K562 (cell line): ENCODE measurements around the gene ZNF641. TPM values are rescaled to one million over a fixed set of nuclear protein-coding genes. Genes with fewer than 3 reads are reported as not detected.
A peak's percentile ranks its signal among the peaks of the same experiment; 100 is the strongest.

Source experiments
- ATF7 ChIP-seq: fragments of 450-650 bp; IDR thresholded peaks from 2 replicates; pipeline ENCODE4 v1.7.1; 2014; ENCODE audit warnings: mild to moderate bottlenecking, moderate library complexity
- BACH1 ChIP-seq: fragments of 200-800 bp; sonication (Bioruptor generic); IDR thresholded peaks from 2 replicates; pipeline ENCODE4 v1.6.1; 2016; ENCODE audit warnings: missing genetic modification characterization, missing compliant biosample characterization
- CBX1 ChIP-seq: sonication (generic); IDR thresholded peaks from 2 replicates; pipeline ENCODE4 v1.6.1; 2016; ENCODE audit warnings: antibody characterized with exemption, low read depth, mild to moderate bottlenecking
- ETV5 ChIP-seq: sonication (generic); formaldehyde crosslinking; IDR thresholded peaks from 2 replicates; pipeline ENCODE4 v1.4.0; 2020; ENCODE audit warnings: low read depth, mild to moderate bottlenecking, missing genetic modification reagents
- GATAD2A ChIP-seq: fragments of 450-650 bp; IDR thresholded peaks from 2 replicates; pipeline ENCODE4 v1.6.1; 2017
- KLF16 ChIP-seq: IDR thresholded peaks from 2 replicates; pipeline ENCODE4 v1.6.1; 2016; ENCODE audit warnings: antibody characterized with exemption
- LEF1 ChIP-seq: fragments of 450-650 bp; IDR thresholded peaks from 2 replicates; pipeline ENCODE4 v1.6.1; 2016; ENCODE audit warnings: mild to moderate bottlenecking
- MTA3 ChIP-seq: fragments of 450-650 bp; formaldehyde crosslinking; IDR thresholded peaks from 2 replicates; pipeline ENCODE4 v1.6.1; 2017; ENCODE audit warnings: mild to moderate bottlenecking, borderline replicate concordance
- RAD51 ChIP-seq: fragments of 450-650 bp; IDR thresholded peaks from 2 replicates; pipeline ENCODE4 v1.7.1; 2016; ENCODE audit warnings: low read depth, mild to moderate bottlenecking, borderline replicate concordance
- RBBP5 ChIP-seq: fragments of 200-600 bp; sonication (generic); IDR thresholded peaks from 2 replicates; pipeline ENCODE4 v1.6.1; 2012; ENCODE audit warnings: borderline replicate concordance, mild to moderate bottlenecking, low read length, control low read depth, inconsistent platforms; ENCODE audit not compliant: insufficient read depth, poor library complexity, severe bottlenecking
- SIRT6 ChIP-seq: IDR thresholded peaks from one replicate; pipeline ENCODE4 v1.6.1; 2012; ENCODE audit warnings: low read depth, mild to moderate bottlenecking, control low read depth, inconsistent platforms, low read length, moderate library complexity
- TCF7 ChIP-seq: sonication (generic); IDR thresholded peaks from 2 replicates; pipeline ENCODE4 v1.6.1; 2016; ENCODE audit warnings: antibody characterized with exemption, borderline replicate concordance
- TCFL5 ChIP-seq: fragments of 250-450 bp; sonication (Bioruptor Pico); conservative IDR thresholded peaks from 2 replicates; pipeline ENCODE4 v1.6.1; 2021; ENCODE audit warnings: mild to moderate bottlenecking, moderate library complexity, matching md5 sums
- ZFX ChIP-seq: sonication (generic); formaldehyde crosslinking; IDR thresholded peaks from 2 replicates; pipeline ENCODE4 v1.8.0; 2022; ENCODE audit warnings: mild to moderate bottlenecking, missing genetic modification reagents, moderate library complexity
- ZNF175 ChIP-seq: fragments of 200-800 bp; sonication (Bioruptor generic); IDR thresholded peaks from 2 replicates; pipeline ENCODE4 v1.6.1; 2016; ENCODE audit warnings: low read depth, mild to moderate bottlenecking, missing genetic modification characterization, missing compliant biosample characterization
- ZNF263 ChIP-seq: sonication (generic); formaldehyde crosslinking; IDR thresholded peaks from 2 replicates; pipeline ENCODE4 v1.8.0; 2022; ENCODE audit warnings: mild to moderate bottlenecking, missing genetic modification reagents, borderline replicate concordance
- ZNF311 ChIP-seq: fragments of 250-450 bp; sonication (Bioruptor Pico); IDR thresholded peaks from 2 replicates; pipeline ENCODE4 v1.4.0; 2020; ENCODE audit warnings: mild to moderate bottlenecking, moderate library complexity
- polyA plus RNA-seq, 8 experiments: library from polyadenylated mRNA; depleted of rRNA in 4 of 8; stranded (reverse) in 5 of 8; unstranded in 3 of 8; fragments of >200 nt; fragmentation: Nextera tagmentation in 2 of 8; fragmentation: Illumina TruSeq in 1 of 8; extraction: Ambion mirVana in 2 of 8; extraction: Trizol in 1 of 8; gene quantifications; 2 replicates each; pipeline versions ENCODE4 v1.2.1 to v1.2.3, GENCODE V29; 2011 to 2014; ENCODE audit warnings: inconsistent platforms in 1 of 8, missing spikeins in 1 of 8
- total RNA-seq, 7 experiments: library from RNA; depleted of rRNA in 6 of 7; stranded (reverse); fragments of >200 nt in 6 of 7; fragmentation: Illumina TruSeq in 2 of 7; extraction: Trizol in 2 of 7; gene quantifications; 2 replicates each; pipeline versions ENCODE4 v1.2.1 to v1.2.3, GENCODE V29; 2011 to 2021; ENCODE audit warnings: low replicate concordance in 1 of 7
- TF ChIP-seq, protein P1 (sequence below): fragments of 200-800 bp; sonication (Bioruptor generic); IDR thresholded peaks from 2 replicates; pipeline ENCODE4 v1.6.1; 2017; ENCODE audit warnings: missing genetic modification characterization, missing compliant biosample characterization
- TF ChIP-seq, protein P2 (sequence below), 2 experiments: fragments of 450-650 bp; IDR thresholded peaks; 2 replicates each; pipeline ENCODE4 v1.6.1; 2016
- TF ChIP-seq, protein P3 (sequence below), 2 experiments: fragments of 450-650 bp in 1 of 2; sonication (generic) in 1 of 2; formaldehyde crosslinking in 1 of 2; IDR thresholded peaks in 1 of 2; conservative IDR thresholded peaks in 1 of 2; 2 replicates each; pipeline versions ENCODE4 v1.6.1 to v1.8.1; 2016 to 2023; ENCODE audit warnings: mild to moderate bottlenecking in 2 of 2, moderate library complexity in 2 of 2, inconsistent platforms in 1 of 2, missing genetic modification reagents in 1 of 2
- TF ChIP-seq, protein P4 (sequence below): fragments of 450-650 bp; formaldehyde crosslinking; IDR thresholded peaks from 2 replicates; pipeline ENCODE4 v1.4.0; 2022; ENCODE audit warnings: mild to moderate bottlenecking, moderate library complexity
- TF ChIP-seq, protein P5 (sequence below): IDR thresholded peaks from 2 replicates; pipeline ENCODE4 v1.6.1; 2011; ENCODE audit not compliant: insufficient read length; ENCODE audit errors: extremely low read depth

ZNF641 gene
- total and polyA plus RNA-seq, 9 of the 15 experiments (the other 6 are each of a cell fraction or from before 2014, with no cell fraction given), result 2.5 to 15.6 (median 9.2) TPM

DNA sequence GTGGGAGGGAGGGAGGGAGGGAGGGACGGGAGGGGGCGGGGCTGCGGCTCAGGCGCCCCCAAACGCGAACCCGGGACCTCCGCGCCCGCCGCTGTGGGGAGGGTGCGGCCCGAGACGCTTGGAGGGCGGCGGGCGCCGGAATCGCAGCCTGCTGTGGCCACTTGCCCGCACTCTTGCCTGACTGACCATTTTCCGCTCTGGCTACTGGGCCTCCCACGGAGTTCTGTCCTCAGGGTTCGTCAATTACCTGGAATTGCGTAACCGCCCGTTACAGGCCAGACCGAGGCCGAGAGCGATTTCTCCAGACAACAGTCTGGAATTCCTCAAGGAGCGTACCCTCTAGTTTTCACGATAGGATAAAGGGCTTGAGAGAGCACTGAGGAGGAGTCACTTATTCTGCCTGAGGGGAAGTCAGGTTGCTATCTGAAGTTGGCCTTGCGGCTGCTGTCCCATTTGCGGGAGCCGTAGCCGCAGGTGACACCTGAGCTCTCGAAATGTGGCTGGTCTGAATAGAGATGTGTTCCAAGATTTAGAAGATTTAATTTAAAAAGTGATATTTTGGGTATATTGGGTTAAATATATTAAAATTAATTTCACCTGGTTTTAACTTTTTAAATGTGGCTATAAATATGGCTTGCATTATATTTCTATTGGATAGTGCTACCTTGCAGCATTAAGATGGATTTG, 446 bp upstream of the ZNF641 start (continued):
- TF ChIP-seq BACH1 (no peak), ZNF311 (CRISPR knock-in tag) (0 out of 2 replicates have a peak, but pooled peaks have one; percentile 13), SIRT6 (no peak), KLF16 (0 out of 2 replicates have a peak, but pooled peaks have one; percentile 27), ATF7 (peak; percentile 40; the same call in 1 of the 2 replicates), ETV5 (CRISPR knock-in tag) (peak; percentile 33; the same call in 1 of the 2 replicates), MTA3 (0 out of 2 replicates have a peak, but pooled peaks have one; percentile 63), RBBP5 (peak; percentile 68), TCF7 (no peak), ZNF175 (CRISPR knock-in tag) (peak; percentile 56; the same call in 1 of the 2 replicates), LEF1 (peak; percentile 41; the same call in 1 of the 2 replicates), ZFX (CRISPR knock-in tag) (peak; percentile 84), TCFL5 (no peak; the same call in 1 of the 2 replicates), GATAD2A (peak; percentile 69; the same call in 1 of the 2 replicates), ZNF263 (CRISPR knock-in tag) (peak; percentile 60; the same call in 1 of the 2 replicates), RAD51 (0 out of 2 replicates have a peak, but pooled peaks have one; percentile 10), CBX1 (peak; percentile 7; the same call in 1 of the 2 replicates)
- TF ChIP-seq, protein P1, sequence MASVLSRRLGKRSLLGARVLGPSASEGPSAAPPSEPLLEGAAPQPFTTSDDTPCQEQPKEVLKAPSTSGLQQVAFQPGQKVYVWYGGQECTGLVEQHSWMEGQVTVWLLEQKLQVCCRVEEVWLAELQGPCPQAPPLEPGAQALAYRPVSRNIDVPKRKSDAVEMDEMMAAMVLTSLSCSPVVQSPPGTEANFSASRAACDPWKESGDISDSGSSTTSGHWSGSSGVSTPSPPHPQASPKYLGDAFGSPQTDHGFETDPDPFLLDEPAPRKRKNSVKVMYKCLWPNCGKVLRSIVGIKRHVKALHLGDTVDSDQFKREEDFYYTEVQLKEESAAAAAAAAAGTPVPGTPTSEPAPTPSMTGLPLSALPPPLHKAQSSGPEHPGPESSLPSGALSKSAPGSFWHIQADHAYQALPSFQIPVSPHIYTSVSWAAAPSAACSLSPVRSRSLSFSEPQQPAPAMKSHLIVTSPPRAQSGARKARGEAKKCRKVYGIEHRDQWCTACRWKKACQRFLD (CRISPR knock-in tag), result peak; percentile 86
- TF ChIP-seq, protein P2, sequence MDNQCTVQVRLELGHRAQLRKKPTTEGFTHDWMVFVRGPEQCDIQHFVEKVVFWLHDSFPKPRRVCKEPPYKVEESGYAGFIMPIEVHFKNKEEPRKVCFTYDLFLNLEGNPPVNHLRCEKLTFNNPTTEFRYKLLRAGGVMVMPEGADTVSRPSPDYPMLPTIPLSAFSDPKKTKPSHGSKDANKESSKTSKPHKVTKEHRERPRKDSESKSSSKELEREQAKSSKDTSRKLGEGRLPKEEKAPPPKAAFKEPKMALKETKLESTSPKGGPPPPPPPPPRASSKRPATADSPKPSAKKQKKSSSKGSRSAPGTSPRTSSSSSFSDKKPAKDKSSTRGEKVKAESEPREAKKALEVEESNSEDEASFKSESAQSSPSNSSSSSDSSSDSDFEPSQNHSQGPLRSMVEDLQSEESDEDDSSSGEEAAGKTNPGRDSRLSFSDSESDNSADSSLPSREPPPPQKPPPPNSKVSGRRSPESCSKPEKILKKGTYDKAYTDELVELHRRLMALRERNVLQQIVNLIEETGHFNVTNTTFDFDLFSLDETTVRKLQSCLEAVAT (IDR thresholded peaks at IDR 0.05), result peak; percentile 43 to 46; a peak in 1 of 4 replicates
- TF ChIP-seq, protein P3, sequence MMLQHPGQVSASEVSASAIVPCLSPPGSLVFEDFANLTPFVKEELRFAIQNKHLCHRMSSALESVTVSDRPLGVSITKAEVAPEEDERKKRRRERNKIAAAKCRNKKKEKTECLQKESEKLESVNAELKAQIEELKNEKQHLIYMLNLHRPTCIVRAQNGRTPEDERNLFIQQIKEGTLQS (IDR thresholded peaks at IDR 0.05), result peak; percentile 79
- TF ChIP-seq, protein P3 (CRISPR knock-in tag; conservative IDR thresholded peaks at IDR 0.05), result 0 out of 2 replicates have a peak, but pooled peaks have one; percentile 37
- TF ChIP-seq, protein P4, sequence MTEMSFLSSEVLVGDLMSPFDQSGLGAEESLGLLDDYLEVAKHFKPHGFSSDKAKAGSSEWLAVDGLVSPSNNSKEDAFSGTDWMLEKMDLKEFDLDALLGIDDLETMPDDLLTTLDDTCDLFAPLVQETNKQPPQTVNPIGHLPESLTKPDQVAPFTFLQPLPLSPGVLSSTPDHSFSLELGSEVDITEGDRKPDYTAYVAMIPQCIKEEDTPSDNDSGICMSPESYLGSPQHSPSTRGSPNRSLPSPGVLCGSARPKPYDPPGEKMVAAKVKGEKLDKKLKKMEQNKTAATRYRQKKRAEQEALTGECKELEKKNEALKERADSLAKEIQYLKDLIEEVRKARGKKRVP (CRISPR knock-in tag), result 0 out of 2 replicates have a peak, but pooled peaks have one; percentile 21
- TF ChIP-seq, protein P5, sequence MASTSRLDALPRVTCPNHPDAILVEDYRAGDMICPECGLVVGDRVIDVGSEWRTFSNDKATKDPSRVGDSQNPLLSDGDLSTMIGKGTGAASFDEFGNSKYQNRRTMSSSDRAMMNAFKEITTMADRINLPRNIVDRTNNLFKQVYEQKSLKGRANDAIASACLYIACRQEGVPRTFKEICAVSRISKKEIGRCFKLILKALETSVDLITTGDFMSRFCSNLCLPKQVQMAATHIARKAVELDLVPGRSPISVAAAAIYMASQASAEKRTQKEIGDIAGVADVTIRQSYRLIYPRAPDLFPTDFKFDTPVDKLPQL, result no peak
